Upper lobe of left lung (tissue), 6 donors: ENCODE results near the gene RRH. TPM values are rescaled to one million over a fixed set of nuclear protein-coding genes. Genes with fewer than 3 reads are reported as not detected.
"Not testable (repeated sequence)": the region's sequence is repeated elsewhere in the genome, so short reads cannot be mapped to it uniquely, and the experiment has no call there.

Experiments used
- ATAC-seq, 2 donors: fragments of 200-7000 bp; cut with Tn5 transposase; one replicate each; pipeline ENCODE4 v1.9.1; 2022; ENCODE audit warnings: mild to moderate bottlenecking in 2 of 2, moderate library complexity in 2 of 2; ENCODE audit not compliant: low FRiP score in 2 of 2
- DNase-seq, 2 donors: peaks; one replicate each; pipeline ENCODE4 v3.0.0-alpha.2; 2019 to 2020
- H3K27ac ChIP-seq, 4 donors: fragments of 200-600 bp; sonication (generic); one replicate each; pipeline ENCODE4 v1.5.1; 2016 to 2019
- H3K27me3 ChIP-seq, 4 donors: fragments of 200-600 bp; sonication (generic); one replicate each; pipeline ENCODE4 v1.5.1; 2017 to 2019
- H3K36me3 ChIP-seq, 4 donors: fragments of 200-600 bp; sonication (generic); one replicate each; pipeline ENCODE4 v1.5.1; 2016 to 2019
- H3K4me1 ChIP-seq, 4 donors: fragments of 200-600 bp; sonication (generic); one replicate each; pipeline ENCODE4 v1.5.1; 2018 to 2019
- H3K4me3 ChIP-seq, 4 donors: fragments of 200-600 bp; sonication (generic); one replicate each; pipeline ENCODE4 v1.5.1; 2017 to 2019; ENCODE audit warnings: mild to moderate bottlenecking in 2 of 4, moderate library complexity in 1 of 4
- H3K9me3 ChIP-seq, 4 donors: fragments of 200-600 bp; sonication (generic); one replicate each; pipeline ENCODE4 v1.5.1; 2018 to 2019
- EP300 ChIP-seq, 4 donors: sonication (generic); formaldehyde crosslinking; IDR thresholded peaks; one replicate each; pipeline ENCODE4 v1.5.1; 2017; ENCODE audit warnings: antibody characterized with exemption in 4 of 4, control low read depth in 2 of 4
- POLR2A ChIP-seq, 4 donors: fragments of 450-650 bp; IDR thresholded peaks; one replicate each; pipeline ENCODE4 v1.5.1; 2016 to 2017; ENCODE audit warnings: antibody characterized with exemption in 4 of 4, mild to moderate bottlenecking in 2 of 4
- POLR2AphosphoS5 ChIP-seq, 2 donors: sonication (generic); formaldehyde crosslinking; IDR thresholded peaks; one replicate each; pipeline ENCODE4 v1.5.1; 2017; ENCODE audit warnings: antibody characterized with exemption in 2 of 2
- WGBS, 2 donors: methylation state at CpG; one replicate each; pipeline ENCODE4 v1.1.5; 2017 to 2018; 5-methylcytosine and 5-hydroxymethylcytosine counted together
- total RNA-seq, 6 donors: library from RNA; depleted of rRNA in 4 of 6; stranded (reverse); fragments of >200 nt in 4 of 6; gene quantifications; one replicate each; pipeline versions ENCODE4 v1.1.0 to v1.2.1, GENCODE V29; 2016 to 2021
- TF ChIP-seq, protein P1 (sequence below), 6 experiments: fragments of 450-650 bp in 4 of 6; fragments of 200-600 bp in 2 of 6; sonication (generic) in 2 of 6; IDR thresholded peaks; one replicate each; pipeline ENCODE4 v1.5.1; 2016 to 2019; ENCODE audit warnings: antibody characterized with exemption in 6 of 6
- donor health status: DM: no; HTN: no; CAD: no; lungs with moderate emphysema.
- donor health status: DM: no; HTN: yes; CAD: no; lungs with severe emphysema.

Gene RRH
- total RNA-seq, 6 donors from 2014 or later = 0.46 TPM; not detected in 5

DNA sequence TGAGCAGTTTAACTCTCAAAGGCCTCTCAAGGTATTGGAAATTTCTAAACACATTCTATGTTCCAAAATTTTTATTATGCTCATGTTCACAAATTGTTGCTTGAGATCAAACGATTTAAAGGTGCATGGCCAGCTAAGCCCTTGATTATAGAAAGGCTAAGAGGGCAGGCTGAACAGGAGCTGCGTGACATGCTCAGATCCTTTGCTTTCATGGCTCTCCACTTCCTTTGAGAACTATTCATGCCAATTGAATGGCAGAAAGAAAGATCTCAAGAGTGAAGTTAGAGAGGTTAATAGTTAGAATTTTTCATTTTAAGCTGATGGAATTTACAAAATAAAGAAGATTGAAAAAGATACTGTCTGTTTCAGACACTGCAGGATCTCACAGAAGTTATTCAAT lies 20.7 kb downstream of the RRH start:
- ATAC-seq (no peak), DNase-seq (no peak)
- no peak for TF ChIP-seq POLR2AphosphoS5 (IDR thresholded peaks at IDR 0.05)
- no peak overlapping the region for H3K27ac ChIP-seq
- H3K4me1 ChIP-seq = no peaks in the 10 kb centered on the region
- 72 to 75% methylated on average over 2 of the region's 2 CpGs for WGBS, 2 donors
- H3K9me3 ChIP-seq = no peaks in the 10 kb centered on the region
- H3K4me3 ChIP-seq = no peak overlapping the region
- no peaks in the 10 kb centered on the region for H3K36me3 ChIP-seq
- H3K27me3 ChIP-seq = no peaks in the 10 kb centered on the region

DNA sequence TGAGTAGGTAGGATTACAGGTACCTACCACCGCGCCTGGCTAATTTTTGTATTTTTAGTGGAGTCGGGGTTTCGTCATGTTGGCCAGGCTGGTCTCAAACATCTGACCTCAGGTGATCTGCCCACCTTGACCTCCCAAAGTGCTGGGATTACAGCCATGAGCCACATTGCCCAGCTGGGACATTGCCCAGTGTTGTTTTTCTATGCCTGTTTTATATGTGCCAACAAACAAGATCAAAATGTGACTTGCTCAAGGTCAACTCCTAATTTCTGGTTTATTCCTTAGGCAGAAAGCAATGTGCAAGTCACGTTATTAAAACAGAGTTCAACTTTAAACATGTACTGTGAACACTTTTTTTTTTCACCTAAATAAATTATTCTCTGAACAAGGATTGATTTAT lies 22.8 kb downstream of the RRH start:
- ATAC-seq = no peak

DNA sequence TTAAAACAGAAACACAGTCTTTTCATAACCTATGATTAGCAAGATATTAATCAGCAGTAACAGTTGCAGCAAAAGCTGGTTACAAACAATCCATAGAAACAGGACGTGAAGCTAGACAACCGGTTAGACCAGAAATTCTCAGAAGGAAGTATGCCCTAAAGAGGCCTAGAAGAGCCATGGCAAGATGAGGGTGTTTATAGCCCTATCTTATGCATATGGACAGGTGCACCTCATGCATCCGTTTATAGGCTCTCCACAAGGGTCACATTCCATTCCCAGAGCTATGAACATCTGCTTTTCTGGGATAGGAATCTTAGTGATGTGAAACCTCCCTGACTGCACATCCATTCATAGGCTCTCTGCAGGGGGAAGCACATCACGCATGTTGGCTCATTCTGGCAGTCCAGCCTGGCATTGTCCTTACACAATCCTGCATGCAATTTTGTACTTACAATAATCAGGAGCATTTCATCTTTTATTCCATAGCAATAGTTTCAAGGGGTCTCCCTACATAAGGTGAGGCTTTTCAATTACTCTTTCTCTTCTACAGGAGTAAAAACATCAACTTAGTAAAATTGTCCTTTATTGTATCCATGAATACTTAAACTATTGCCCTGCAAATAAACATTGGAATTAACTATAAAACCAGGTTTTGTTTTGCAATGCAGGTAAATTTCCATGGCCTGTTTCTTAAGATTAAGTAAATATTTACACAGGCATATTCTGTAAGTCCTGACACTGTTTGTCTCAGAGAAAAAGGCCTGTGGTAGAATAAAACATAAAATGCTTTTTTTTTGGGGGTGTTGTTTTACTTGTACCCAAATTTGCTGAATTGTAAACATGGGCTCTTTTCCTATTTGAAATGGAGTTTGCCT lies 31.9 kb downstream of the RRH start:
- not testable (repeated sequence) for H3K27ac ChIP-seq, H3K4me3 ChIP-seq, ATAC-seq, H3K27me3 ChIP-seq, H3K36me3 ChIP-seq, DNase-seq, H3K9me3 ChIP-seq, H3K4me1 ChIP-seq
- 84 to 85% methylated on average over 4 of the region's 4 CpGs for WGBS, 2 donors

More for the DNA sequence above, 22.8 kb downstream of the RRH start:
- DNase-seq = no peak
- Histone ChIP-seq H3K27me3 (no peaks in the 10 kb centered on the region), H3K4me3 (no peak overlapping the region), H3K27ac (no peak overlapping the region), H3K9me3 (no peaks in the 10 kb centered on the region), H3K4me1 (no peaks in the 10 kb centered on the region), H3K36me3 (no peaks in the 10 kb centered on the region)
- TF ChIP-seq EP300 (IDR thresholded peaks at IDR 0.05) = no peak
- TF ChIP-seq POLR2AphosphoS5 (IDR thresholded peaks at IDR 0.05) = no peak
- TF ChIP-seq, protein P1, sequence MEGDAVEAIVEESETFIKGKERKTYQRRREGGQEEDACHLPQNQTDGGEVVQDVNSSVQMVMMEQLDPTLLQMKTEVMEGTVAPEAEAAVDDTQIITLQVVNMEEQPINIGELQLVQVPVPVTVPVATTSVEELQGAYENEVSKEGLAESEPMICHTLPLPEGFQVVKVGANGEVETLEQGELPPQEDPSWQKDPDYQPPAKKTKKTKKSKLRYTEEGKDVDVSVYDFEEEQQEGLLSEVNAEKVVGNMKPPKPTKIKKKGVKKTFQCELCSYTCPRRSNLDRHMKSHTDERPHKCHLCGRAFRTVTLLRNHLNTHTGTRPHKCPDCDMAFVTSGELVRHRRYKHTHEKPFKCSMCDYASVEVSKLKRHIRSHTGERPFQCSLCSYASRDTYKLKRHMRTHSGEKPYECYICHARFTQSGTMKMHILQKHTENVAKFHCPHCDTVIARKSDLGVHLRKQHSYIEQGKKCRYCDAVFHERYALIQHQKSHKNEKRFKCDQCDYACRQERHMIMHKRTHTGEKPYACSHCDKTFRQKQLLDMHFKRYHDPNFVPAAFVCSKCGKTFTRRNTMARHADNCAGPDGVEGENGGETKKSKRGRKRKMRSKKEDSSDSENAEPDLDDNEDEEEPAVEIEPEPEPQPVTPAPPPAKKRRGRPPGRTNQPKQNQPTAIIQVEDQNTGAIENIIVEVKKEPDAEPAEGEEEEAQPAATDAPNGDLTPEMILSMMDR (IDR thresholded peaks at IDR 0.05) = no peak
- no peak for TF ChIP-seq POLR2A (IDR thresholded peaks at IDR 0.05)
- WGBS, 2 donors = 73 to 83% methylated on average over 5 of the region's 5 CpGs

- H3K4me3 ChIP-seq = no peak overlapping the region
Measured at GRCh38 chr4:109861271-109861670, 33.5 kb downstream of the RRH start.

GRCh38 chr4:109861916-109862511 lies 34.2 kb downstream of the RRH start:
- Histone ChIP-seq H3K9me3 (peaks cover 0 to 3% (median 1%) of the 10 kb centered on the region in 4 donors), H3K36me3 (no peaks in the 10 kb centered on the region), H3K27me3 (no peaks in the 10 kb centered on the region), H3K27ac (no peak overlapping the region), H3K4me1 (no peaks in the 10 kb centered on the region), H3K4me3 (no peak overlapping the region)
- no peak for DNase-seq
- 80 to 91% methylated on average over 3 of the region's 3 CpGs for WGBS, 2 donors
- TF ChIP-seq EP300 (IDR thresholded peaks at IDR 0.05) (no peak), POLR2AphosphoS5 (IDR thresholded peaks at IDR 0.05) (no peak), POLR2A (IDR thresholded peaks at IDR 0.05) (no peak)
- TF ChIP-seq, protein P1 (IDR thresholded peaks at IDR 0.05) = no peak
- no peak for ATAC-seq

More at GRCh38 chr4:109861271-109861670, 33.5 kb downstream of the RRH start:
- WGBS, 2 donors = 98 to 100% methylated on average over 2 of the region's 2 CpGs
- H3K27ac ChIP-seq = no peak overlapping the region
- no peaks in the 10 kb centered on the region for H3K4me1 ChIP-seq
- DNase-seq (no peak), ATAC-seq (no peak)
- no peaks in the 10 kb centered on the region for H3K27me3 ChIP-seq
- TF ChIP-seq, protein P1 (IDR thresholded peaks at IDR 0.05) = no peak
- TF ChIP-seq EP300 (IDR thresholded peaks at IDR 0.05) = no peak
- no peak for TF ChIP-seq POLR2A (IDR thresholded peaks at IDR 0.05)
- TF ChIP-seq POLR2AphosphoS5 (IDR thresholded peaks at IDR 0.05) = no peak
- H3K36me3 ChIP-seq = no peaks in the 10 kb centered on the region
- peaks cover 0 to 3% (median 1%) of the 10 kb centered on the region in 4 donors for H3K9me3 ChIP-seq
